H9 (cell line): ENCODE results near the gene PLEKHG2. TPM values are rescaled to one million over a fixed set of nuclear protein-coding genes. Genes with fewer than 3 reads are reported as not detected.

Experiments
- DNase-seq: peaks from one replicate; pipeline ENCODE4 v3.0.0-alpha.2; 2017
- H2AFZ ChIP-seq: one replicate; pipeline ENCODE4 v1.6.1; 2013; ENCODE audit warnings: mild to moderate bottlenecking, low read length, control low read depth, moderate library complexity
- H2AK5ac ChIP-seq: 2 replicates; pipeline ENCODE4 v1.6.1; 2013; ENCODE audit warnings: low read length, control low read depth, mixed read lengths; ENCODE audit not compliant: insufficient read length
- H2BK120ac ChIP-seq: one replicate; pipeline ENCODE4 v1.6.1; 2013; ENCODE audit warnings: low read depth, mild to moderate bottlenecking, low read length, control low read depth, inconsistent platforms; ENCODE audit not compliant: poor library complexity, severe bottlenecking
- H2BK12ac ChIP-seq: 2 replicates; pipeline ENCODE4 v1.6.1; 2013; ENCODE audit warnings: low read length, control low read depth, mixed read lengths, low read depth; ENCODE audit not compliant: insufficient read length
- H2BK15ac ChIP-seq: 2 replicates; pipeline ENCODE4 v1.6.1; 2013; ENCODE audit warnings: low read depth, low read length, control low read depth
- H2BK20ac ChIP-seq: one replicate; pipeline ENCODE4 v1.6.1; 2013; ENCODE audit warnings: low read depth, mild to moderate bottlenecking, low read length, control low read depth, inconsistent platforms; ENCODE audit not compliant: poor library complexity, severe bottlenecking
- H2BK5ac ChIP-seq: 2 replicates; pipeline ENCODE4 v1.6.1; 2013; ENCODE audit warnings: low read length, control low read depth, mixed read lengths; ENCODE audit not compliant: insufficient read length
- H3K14ac ChIP-seq: 2 replicates; pipeline ENCODE4 v1.6.1; 2013; ENCODE audit warnings: low read length, control low read depth; ENCODE audit not compliant: insufficient read depth
- H3K18ac ChIP-seq: 2 replicates; pipeline ENCODE4 v1.6.1; 2013; ENCODE audit warnings: low read depth, mild to moderate bottlenecking, mixed read lengths, low read length, control low read depth; ENCODE audit not compliant: insufficient read length
- H3K23ac ChIP-seq: 2 replicates; pipeline ENCODE4 v1.6.1; 2013; ENCODE audit warnings: low read length, control low read depth, mixed read lengths, low read depth; ENCODE audit not compliant: insufficient read length
- H3K23me2 ChIP-seq: 2 replicates; pipeline ENCODE4 v1.6.1; 2013; ENCODE audit warnings: low read depth, mild to moderate bottlenecking, mixed read lengths, low read length, control low read depth; ENCODE audit not compliant: insufficient read length, poor library complexity, severe bottlenecking
- H3K27ac ChIP-seq: 2 replicates; pipeline ENCODE4 v1.5.1; 2013; ENCODE audit warnings: low read length, control low read depth, mixed read lengths, low read depth; ENCODE audit not compliant: insufficient read length
- H3K27me3 ChIP-seq: 2 replicates; pipeline ENCODE4 v1.6.1; 2013; ENCODE audit warnings: low read length, control low read depth, inconsistent platforms; ENCODE audit not compliant: insufficient read depth
- H3K4ac ChIP-seq: 2 replicates; pipeline ENCODE4 v1.6.1; 2013; ENCODE audit warnings: low read depth, mild to moderate bottlenecking, control low read depth, inconsistent platforms, low read length, moderate library complexity
- H3K4me1 ChIP-seq: 2 replicates; pipeline ENCODE4 v1.6.1; 2013; ENCODE audit warnings: low read length, control low read depth, inconsistent platforms; ENCODE audit not compliant: insufficient read depth
- H3K4me2 ChIP-seq: 2 replicates; pipeline ENCODE4 v1.6.1; 2013; ENCODE audit warnings: low read length, control low read depth, mixed read lengths; ENCODE audit not compliant: insufficient read length, insufficient read depth
- H3K56ac ChIP-seq: 2 replicates; pipeline ENCODE4 v1.6.1; 2013; ENCODE audit warnings: low read depth, mild to moderate bottlenecking, mixed read lengths, low read length, control low read depth; ENCODE audit not compliant: insufficient read length
- H3K79me1 ChIP-seq: 2 replicates; pipeline ENCODE4 v1.6.1; 2013; ENCODE audit warnings: low read depth, mild to moderate bottlenecking, moderate library complexity, low read length, control low read depth, inconsistent platforms; ENCODE audit not compliant: insufficient read depth, poor library complexity, severe bottlenecking
- H3K79me2 ChIP-seq: 2 replicates; pipeline ENCODE4 v1.6.1; 2013; ENCODE audit warnings: low read length, control low read depth, inconsistent platforms; ENCODE audit not compliant: insufficient read depth
- H3K9ac ChIP-seq: 2 replicates; pipeline ENCODE4 v1.6.1; 2013; ENCODE audit warnings: low read length, control low read depth, mixed read lengths; ENCODE audit not compliant: insufficient read length; ENCODE audit errors: extremely low read depth
- H3K9me3 ChIP-seq: one replicate; pipeline ENCODE4 v1.6.1; 2013; ENCODE audit warnings: low read depth, low read length, inconsistent platforms; ENCODE audit not compliant: control insufficient read depth
- H3T11ph ChIP-seq: one replicate; pipeline ENCODE4 v1.6.1; 2013; ENCODE audit warnings: mild to moderate bottlenecking, low read length, control low read depth, inconsistent platforms
- H4K20me1 ChIP-seq: one replicate; pipeline ENCODE4 v1.6.1; 2013; ENCODE audit not compliant: control insufficient read depth, insufficient read length, insufficient read depth
- H4K5ac ChIP-seq: 2 replicates; pipeline ENCODE4 v1.6.1; 2013; ENCODE audit warnings: low read depth, mild to moderate bottlenecking, mixed read lengths, low read length, control low read depth; ENCODE audit not compliant: insufficient read length
- H4K8ac ChIP-seq: replicated peaks from 2 replicates; pipeline ENCODE4 v1.6.1; 2013; ENCODE audit warnings: low read length, control low read depth, mixed read lengths, low read depth; ENCODE audit not compliant: insufficient read length
- H4K91ac ChIP-seq: 2 replicates; pipeline ENCODE4 v1.6.1; 2013; ENCODE audit warnings: low read depth, mild to moderate bottlenecking, moderate library complexity, mixed read lengths, low read length, control low read depth; ENCODE audit not compliant: insufficient read length
- H3K27ac Mint-ChIP-seq, 3 experiments: 2 replicates in 2 of 3; 3 replicates in 1 of 3; pipeline ENCODE4 v1.8.0; 2020 to 2021; ENCODE audit warnings: mixed read lengths in 3 of 3, mild to moderate bottlenecking in 1 of 3, moderate library complexity in 1 of 3
- H3K27me3 Mint-ChIP-seq: 2 replicates; pipeline ENCODE4 v1.8.0; 2021; ENCODE audit warnings: low read depth, mild to moderate bottlenecking, moderate library complexity, mixed read lengths
- H3K36me3 Mint-ChIP-seq, 3 experiments: 2 replicates in 2 of 3; 3 replicates in 1 of 3; pipeline ENCODE4 v1.8.0; 2020 to 2021; ENCODE audit warnings: low read depth in 3 of 3, mixed read lengths in 3 of 3; ENCODE audit not compliant: insufficient read depth in 1 of 3
- H3K4me1 Mint-ChIP-seq, 2 experiments: 2 replicates each; pipeline ENCODE4 v1.8.0; 2020; ENCODE audit warnings: mixed read lengths in 2 of 2
- H3K4me3 Mint-ChIP-seq, 2 experiments: 2 replicates in 1 of 2; 3 replicates in 1 of 2; pipeline ENCODE4 v1.8.0; 2020 to 2021; ENCODE audit warnings: mild to moderate bottlenecking in 2 of 2, mixed read lengths in 2 of 2, moderate library complexity in 1 of 2
- H3K9me3 Mint-ChIP-seq, 2 experiments: 2 replicates in 1 of 2; 3 replicates in 1 of 2; pipeline ENCODE4 v1.8.0; 2020; ENCODE audit warnings: mild to moderate bottlenecking in 2 of 2, mixed read lengths in 2 of 2, moderate library complexity in 1 of 2
- CTCF ChIP-seq: fragments of 200-600 bp; sonication (generic); conservative IDR thresholded peaks from 3 replicates; pipeline ENCODE4 v1.8.0; 2021; ENCODE audit warnings: antibody characterized with exemption, mild to moderate bottlenecking
- WGBS: extraction: QIAGEN DNeasy Blood & Tissue Kit; methylation state at CpG from one replicate; pipeline ENCODE4 v1.1.7; 2013; ENCODE audit warnings: missing lambda C conversion rate, low lambda C conversion rate, mixed read lengths; ENCODE audit not compliant: insufficient read length; ENCODE audit errors: extremely low coverage; 5-methylcytosine and 5-hydroxymethylcytosine counted together
- total RNA-seq: library from RNA; stranded (reverse); gene quantifications from 2 replicates; pipeline ENCODE4 v1.2.1, GENCODE V29; 2021

Gene PLEKHG2
- total RNA-seq, 1 experiment from 2014 or later, result 167 TPM

- no peak for TF ChIP-seq CTCF
- no peak overlapping the region for H3K27ac ChIP-seq
- 0 out of 2 replicates have a peak, but pooled peaks cover 3% of the 10 kb centered on the region for H3K4me1 ChIP-seq
- H2BK15ac ChIP-seq, result no peak overlapping the region; the same call in 1 of the 2 replicates
- H2AK5ac ChIP-seq, result no peak overlapping the region
- H2BK12ac ChIP-seq, result no peak overlapping the region
- H3K79me1 ChIP-seq, result no peaks in the 10 kb centered on the region
- no peaks in the 10 kb centered on the region for H3K27me3 ChIP-seq
- no peaks in the 10 kb centered on the region for H3K9me3 ChIP-seq
- H3T11ph ChIP-seq, result no peak overlapping the region
- H4K91ac ChIP-seq, result no peak overlapping the region
- H2BK20ac ChIP-seq, result no peak overlapping the region
- Mint-ChIP-seq H3K27me3 (no peaks in the 10 kb centered on the region), H3K4me3 (no peak overlapping the region), H3K27ac (no peak overlapping the region), H3K4me1 (peaks cover 19 to 20% of the 10 kb centered on the region in 2 experiments), H3K9me3 (no peaks in the 10 kb centered on the region), H3K36me3 (peaks cover 30 to 72% (median 60%) of the 10 kb centered on the region in 3 experiments)
- H2BK120ac ChIP-seq, result no peak overlapping the region
- H3K18ac ChIP-seq, result no peak overlapping the region
- no peak for DNase-seq
- no peak overlapping the region for H3K4ac ChIP-seq
- H2BK5ac ChIP-seq, result no peak overlapping the region
- no peak overlapping the region for H4K8ac ChIP-seq
- H3K14ac ChIP-seq, result no peak overlapping the region
- no peak overlapping the region for H3K4me2 ChIP-seq
- no peak overlapping the region for H4K5ac ChIP-seq
- no peak overlapping the region for H3K9ac ChIP-seq
- no peaks in the 10 kb centered on the region for H4K20me1 ChIP-seq
- H3K23me2 ChIP-seq, result no peaks in the 10 kb centered on the region
- H3K56ac ChIP-seq, result no peak overlapping the region
- no peaks in the 10 kb centered on the region for H3K79me2 ChIP-seq
- H2AFZ ChIP-seq, result no peak overlapping the region
- no CpG with 5 or more reads among the region's 35 CpGs for WGBS
- H3K23ac ChIP-seq, result no peak overlapping the region
These were observed 11.0 kb downstream of the PLEKHG2 start for GRCh38 chr19:39423258-39424086.
